ENCODE results near the gene ALG2.

The ALG2 gene

DNA sequence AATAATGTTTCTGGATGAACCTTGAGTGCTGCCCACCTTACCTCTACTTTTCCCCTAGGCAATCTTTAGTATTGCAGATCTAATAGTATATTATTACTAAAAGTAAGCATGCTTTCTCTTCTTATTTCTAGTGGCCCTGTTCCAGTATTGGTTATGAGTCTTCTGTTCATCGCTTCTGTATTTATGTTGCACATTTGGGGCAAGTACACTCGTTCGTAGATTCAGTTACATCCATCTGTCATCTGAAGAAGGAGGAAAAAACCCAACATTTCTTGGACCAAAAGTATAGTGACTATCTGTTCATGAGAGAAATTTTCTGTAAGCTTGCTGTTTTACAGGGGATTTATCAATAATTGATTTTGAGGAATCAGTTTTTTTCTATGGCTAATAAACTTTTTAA, 8.5 kb upstream of the ALG2 start:
- FAIRE-seq (no peak), DNase-seq (ENCODE audit: insufficient read length, low spot score) (no peak)

DNA sequence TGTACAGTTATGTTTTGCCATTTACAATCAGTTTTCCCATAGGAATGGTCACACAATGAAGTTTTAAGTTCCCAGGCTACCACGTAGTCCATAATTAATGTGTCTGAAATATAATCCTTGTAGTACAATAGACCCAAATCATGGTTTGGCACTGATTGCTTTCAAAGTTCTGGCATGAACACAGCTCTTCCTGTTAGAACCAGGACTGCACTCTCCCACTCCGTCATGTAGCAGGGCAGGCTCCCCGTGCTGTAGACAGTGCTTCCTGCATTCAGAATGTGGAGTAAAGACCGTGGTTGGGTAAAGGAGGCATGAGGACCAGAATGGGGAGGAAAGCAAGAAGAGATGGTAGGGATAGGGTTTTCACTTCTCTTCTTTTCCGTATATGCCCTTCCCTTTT, 4.3 kb upstream of the ALG2 start:
- DNase-seq (ENCODE audit: insufficient read length, low spot score): no peak
- TF ChIP-seq POLR2AphosphoS5 (IDR thresholded peaks at IDR 0.05; ENCODE audit: low read depth, low read length) (no peak), POLR2A (IDR thresholded peaks at IDR 0.05; ENCODE audit: low read depth, low read length) (no peak), PAX5 (IDR thresholded peaks at IDR 0.05; ENCODE audit: insufficient read depth, low read length, severe bottlenecking) (no peak), TAF1 (IDR thresholded peaks at IDR 0.05; ENCODE audit: low read depth, low read length) (no peak), POU2F2 (IDR thresholded peaks at IDR 0.05; ENCODE audit: low read depth, low read length) (no peak), SPI1 (IDR thresholded peaks at IDR 0.05; ENCODE audit: low read depth, low read length) (no peak)
- no peak for FAIRE-seq

More for the DNA sequence above, 8.5 kb upstream of the ALG2 start:
- TF ChIP-seq POLR2A (IDR thresholded peaks at IDR 0.05; ENCODE audit: low read depth, low read length) (no peak), POU2F2 (IDR thresholded peaks at IDR 0.05; ENCODE audit: low read depth, low read length) (no peak), TAF1 (IDR thresholded peaks at IDR 0.05; ENCODE audit: low read depth, low read length) (no peak), SPI1 (IDR thresholded peaks at IDR 0.05; ENCODE audit: low read depth, low read length) (no peak), PAX5 (IDR thresholded peaks at IDR 0.05; ENCODE audit: insufficient read depth, low read length, severe bottlenecking) (no peak), POLR2AphosphoS5 (IDR thresholded peaks at IDR 0.05; ENCODE audit: low read depth, low read length) (no peak)

DNA sequence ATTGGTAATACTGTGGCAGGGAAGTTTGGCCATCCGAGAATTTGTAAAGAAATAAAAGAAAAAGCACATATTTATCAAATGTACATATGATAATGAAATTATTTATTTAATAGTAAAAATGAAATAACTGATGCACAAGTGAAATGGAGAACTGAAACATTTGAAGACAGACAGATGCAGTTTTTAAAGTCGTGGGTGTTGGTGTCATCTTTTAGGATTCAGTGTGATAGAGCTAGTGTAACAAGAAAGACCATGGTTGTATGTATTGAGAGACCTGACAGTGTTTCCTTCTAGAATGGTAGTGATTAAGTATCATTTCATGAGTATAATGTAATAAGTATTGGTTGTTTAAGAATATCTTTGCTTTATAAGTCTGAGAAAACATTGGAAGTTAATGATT, 2.7 kb upstream of the ALG2 start:
- TF ChIP-seq POU2F2 (IDR thresholded peaks at IDR 0.05; ENCODE audit: low read depth, low read length) (no peak), SPI1 (IDR thresholded peaks at IDR 0.05; ENCODE audit: low read depth, low read length) (peak; percentile 88)
- DNase-seq (ENCODE audit: insufficient read length, low spot score) (no peak), FAIRE-seq (no peak)

DNA sequence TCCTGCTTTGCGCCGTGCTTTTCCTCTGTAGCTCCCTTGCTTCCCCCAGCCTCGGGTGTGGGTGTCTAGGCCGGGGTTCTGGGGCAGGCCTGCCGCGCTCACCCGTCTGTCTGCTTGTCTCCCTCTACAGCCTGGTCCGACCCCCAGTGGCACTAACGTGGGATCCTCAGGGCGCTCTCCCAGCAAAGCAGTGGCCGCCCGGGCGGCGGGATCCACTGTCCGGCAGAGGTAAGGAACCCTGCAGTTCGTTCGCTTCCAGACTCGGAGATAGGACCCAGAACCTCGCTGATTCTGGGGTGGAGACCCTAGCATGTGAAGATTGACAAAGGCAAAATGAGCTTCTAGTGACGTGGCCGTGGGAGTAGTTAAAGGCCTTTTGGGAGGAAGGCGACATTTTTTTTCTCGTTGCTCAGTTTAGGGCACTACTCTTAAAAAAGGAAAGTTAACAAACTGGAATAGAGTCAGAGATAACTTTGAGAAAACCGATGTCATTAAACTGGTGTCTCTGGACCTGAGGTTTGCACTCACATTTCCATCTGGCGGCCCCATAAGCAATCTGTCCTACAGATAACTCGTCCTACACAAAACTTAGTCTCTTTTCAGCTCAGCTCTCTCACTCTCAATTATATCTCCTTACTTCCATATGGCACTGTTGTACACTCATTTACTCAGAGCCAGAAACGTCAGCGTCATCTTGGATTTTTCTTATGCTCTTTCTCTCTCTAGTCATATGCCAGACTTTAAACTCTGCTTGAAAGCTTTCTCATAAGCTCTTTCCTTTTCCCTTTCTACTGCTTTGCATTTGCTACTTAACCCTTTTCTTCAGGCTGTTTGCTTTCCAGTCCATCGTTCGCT, 901 bp upstream of the ALG2 start:
- no peak for FAIRE-seq
- DNase-seq (ENCODE audit: insufficient read length, low spot score): no peak
- TF ChIP-seq POLR2AphosphoS5 (IDR thresholded peaks at IDR 0.05; ENCODE audit: low read depth, low read length): no peak
- TF ChIP-seq POU2F2 (IDR thresholded peaks at IDR 0.05; ENCODE audit: low read depth, low read length): no peak
- no peak for TF ChIP-seq SPI1 (IDR thresholded peaks at IDR 0.05; ENCODE audit: low read depth, low read length)
- TF ChIP-seq TAF1 (IDR thresholded peaks at IDR 0.05; ENCODE audit: low read depth, low read length): no peak
- no peak; the same call in 1 of the 2 replicates for TF ChIP-seq POLR2A (IDR thresholded peaks at IDR 0.05; ENCODE audit: low read depth, low read length)
- TF ChIP-seq PAX5 (IDR thresholded peaks at IDR 0.05; ENCODE audit: insufficient read depth, low read length, severe bottlenecking): no peak

DNA sequence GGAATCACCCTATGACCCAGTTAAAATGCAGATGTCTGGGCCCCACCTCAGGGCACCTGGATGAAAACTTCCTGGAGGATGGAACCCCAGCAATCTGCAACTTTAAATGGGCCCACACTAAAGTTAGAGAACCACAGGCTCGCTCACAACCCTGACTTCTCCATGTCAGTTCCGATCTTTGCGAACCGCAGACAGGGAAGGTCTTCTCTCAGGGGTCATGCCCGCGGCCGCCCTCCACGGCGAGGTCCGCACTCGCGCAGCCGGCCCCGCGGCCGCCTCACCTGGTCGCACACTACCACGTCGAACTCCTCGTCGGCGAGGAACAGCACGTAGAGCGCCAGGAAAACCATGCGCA, 499 bp downstream of the ALG2 start:
- TF ChIP-seq PAX5 (IDR thresholded peaks at IDR 0.05; ENCODE audit: insufficient read depth, low read length, severe bottlenecking): no peak
- no peak for TF ChIP-seq POLR2A (IDR thresholded peaks at IDR 0.05; ENCODE audit: low read depth, low read length)
- peak; percentile 28 for FAIRE-seq
- DNase-seq (ENCODE audit: insufficient read length, low spot score): peak; percentile 15

DNA sequence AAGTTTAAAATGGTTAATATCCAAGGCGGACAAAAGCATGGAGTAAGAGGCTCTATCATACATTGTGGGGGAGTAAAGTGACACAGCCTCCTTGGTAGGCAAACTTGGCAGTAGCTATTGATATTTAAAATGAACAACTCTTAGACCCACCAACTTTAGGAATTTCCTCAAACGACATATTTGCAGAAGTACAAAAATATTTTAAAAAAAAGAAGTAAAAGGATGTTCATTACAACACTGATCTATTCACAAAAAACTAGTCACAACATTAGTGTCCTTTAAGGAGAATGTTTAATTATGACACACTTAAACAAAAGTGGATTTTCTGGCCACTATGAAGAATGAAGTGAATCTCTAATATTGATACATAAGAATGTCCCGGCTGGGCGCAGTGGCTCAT, 1.7 kb downstream of the ALG2 start:
- DNase-seq (ENCODE audit: insufficient read length, low spot score): no peak
- TF ChIP-seq POLR2AphosphoS5 (IDR thresholded peaks at IDR 0.05; ENCODE audit: low read depth, low read length): no peak
- no peak for TF ChIP-seq POLR2A (IDR thresholded peaks at IDR 0.05; ENCODE audit: low read depth, low read length)
- TF ChIP-seq TAF1 (IDR thresholded peaks at IDR 0.05; ENCODE audit: low read depth, low read length): no peak
- no peak for TF ChIP-seq POU2F2 (IDR thresholded peaks at IDR 0.05; ENCODE audit: low read depth, low read length)
- no peak for TF ChIP-seq PAX5 (IDR thresholded peaks at IDR 0.05; ENCODE audit: insufficient read depth, low read length, severe bottlenecking)
- TF ChIP-seq SPI1 (IDR thresholded peaks at IDR 0.05; ENCODE audit: low read depth, low read length): no peak
- FAIRE-seq: no peak

DNA sequence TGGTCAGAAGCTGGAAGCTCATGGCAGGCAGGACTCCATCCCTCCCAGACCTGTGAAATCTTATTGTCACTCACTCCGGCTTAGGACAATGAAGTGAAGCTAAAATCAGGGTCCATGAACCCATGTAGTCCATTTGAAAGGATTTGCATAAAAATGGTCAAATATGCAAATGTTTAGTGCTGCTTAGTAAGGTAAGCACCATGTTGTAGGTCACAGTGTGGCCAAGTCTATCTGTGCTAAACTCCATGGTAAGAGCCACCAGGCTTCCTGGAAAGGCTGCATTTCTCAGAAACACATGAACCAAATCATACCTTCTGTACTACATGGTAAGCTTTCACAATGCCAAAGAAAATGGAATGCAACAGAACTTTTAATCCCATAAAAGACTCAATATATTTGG, 5.7 kb downstream of the ALG2 start:
- FAIRE-seq: no peak
- peak; percentile 58; the same call in 1 of the 2 replicates for TF ChIP-seq POU2F2 (IDR thresholded peaks at IDR 0.05; ENCODE audit: low read depth, low read length)
- peak; percentile 9; the same call in 1 of the 2 replicates for TF ChIP-seq POLR2AphosphoS5 (IDR thresholded peaks at IDR 0.05; ENCODE audit: low read depth, low read length)
- TF ChIP-seq SPI1 (IDR thresholded peaks at IDR 0.05; ENCODE audit: low read depth, low read length): no peak
- DNase-seq (ENCODE audit: insufficient read length, low spot score): no peak

DNA sequence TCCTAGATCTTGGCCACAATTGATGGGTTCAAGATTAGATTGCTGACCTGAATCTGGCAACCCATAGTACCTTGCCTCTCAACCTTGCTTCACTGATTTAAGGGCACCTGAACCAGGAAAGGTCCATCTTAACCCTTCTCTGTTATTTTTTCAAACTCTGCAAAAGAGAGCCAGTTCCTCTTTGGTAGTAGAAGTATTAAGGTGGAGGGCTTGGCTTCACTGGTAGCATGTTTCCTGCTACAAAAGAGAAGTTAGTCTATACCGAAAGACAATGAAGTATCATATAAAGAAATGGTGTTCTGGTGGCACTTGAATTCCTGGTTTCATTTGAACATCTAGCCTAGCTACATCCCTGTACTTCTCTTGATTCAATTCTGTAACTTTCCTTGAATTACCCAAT, 8.5 kb downstream of the ALG2 start:
- no peak for DNase-seq (ENCODE audit: insufficient read length, low spot score)
- TF ChIP-seq POLR2AphosphoS5 (IDR thresholded peaks at IDR 0.05; ENCODE audit: low read depth, low read length) (no peak), SPI1 (IDR thresholded peaks at IDR 0.05; ENCODE audit: low read depth, low read length) (peak; percentile 60), TAF1 (IDR thresholded peaks at IDR 0.05; ENCODE audit: low read depth, low read length) (no peak), POU2F2 (IDR thresholded peaks at IDR 0.05; ENCODE audit: low read depth, low read length) (no peak), PAX5 (IDR thresholded peaks at IDR 0.05; ENCODE audit: insufficient read depth, low read length, severe bottlenecking) (no peak), POLR2A (IDR thresholded peaks at IDR 0.05; ENCODE audit: low read depth, low read length) (no peak)
- peak; percentile 69 for FAIRE-seq

DNA sequence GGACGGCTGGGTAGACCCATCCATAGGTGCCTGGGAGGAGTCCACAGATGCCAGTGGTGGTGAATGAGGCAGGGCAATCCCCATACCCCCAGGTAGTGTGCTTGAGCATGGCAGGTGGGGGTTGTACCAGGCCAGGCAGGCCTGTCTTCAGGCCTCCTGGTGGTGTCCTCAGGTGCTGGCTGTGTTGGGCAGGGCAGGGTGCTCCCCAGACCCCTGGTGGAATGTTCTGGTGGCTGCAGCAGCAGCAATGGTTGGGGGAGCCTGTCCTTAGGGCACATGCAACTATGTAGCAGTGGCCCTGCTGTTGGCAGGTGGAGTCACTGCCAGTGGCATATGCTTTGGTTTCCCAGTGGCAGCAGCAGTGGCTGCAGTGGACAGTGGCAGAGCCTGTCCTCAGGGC, 10.0 kb downstream of the ALG2 start:
- FAIRE-seq (no peak), DNase-seq (ENCODE audit: insufficient read length, low spot score) (no peak)
- TF ChIP-seq TAF1 (IDR thresholded peaks at IDR 0.05; ENCODE audit: low read depth, low read length) (no peak), PAX5 (IDR thresholded peaks at IDR 0.05; ENCODE audit: insufficient read depth, low read length, severe bottlenecking) (no peak), SPI1 (IDR thresholded peaks at IDR 0.05; ENCODE audit: low read depth, low read length) (no peak), POLR2A (IDR thresholded peaks at IDR 0.05; ENCODE audit: low read depth, low read length) (no peak), POLR2AphosphoS5 (IDR thresholded peaks at IDR 0.05; ENCODE audit: low read depth, low read length) (no peak), POU2F2 (IDR thresholded peaks at IDR 0.05; ENCODE audit: low read depth, low read length) (no peak)

DNA sequence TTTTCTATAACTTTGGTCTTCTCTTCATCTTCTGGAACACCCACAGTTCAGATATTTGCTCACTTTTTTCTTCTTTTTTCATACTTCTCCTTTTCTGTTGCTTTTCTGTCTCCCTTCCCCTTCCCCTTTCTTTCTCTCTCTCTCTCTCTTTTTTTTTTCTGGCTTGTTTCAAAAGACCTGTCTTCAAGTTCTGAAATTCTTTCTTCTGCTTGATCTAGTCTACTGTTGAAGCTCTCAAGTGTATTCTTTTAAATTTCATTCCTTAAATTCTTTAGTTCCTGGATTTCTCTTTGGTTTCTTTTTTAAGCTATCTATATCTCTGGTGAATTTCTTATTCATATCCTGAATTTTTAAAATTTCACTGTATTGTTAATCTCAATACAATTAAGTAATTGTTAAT, 11.2 kb downstream of the ALG2 start:
- TF ChIP-seq POLR2AphosphoS5 (IDR thresholded peaks at IDR 0.05; ENCODE audit: low read depth, low read length) (no peak), PAX5 (IDR thresholded peaks at IDR 0.05; ENCODE audit: insufficient read depth, low read length, severe bottlenecking) (no peak)
- DNase-seq (ENCODE audit: insufficient read length, low spot score): no peak

More for the DNA sequence above, 11.2 kb downstream of the ALG2 start:
- FAIRE-seq: no peak
